Left ventricle myocardium inferior (tissue), 1 donor: ENCODE measurements around the gene RRAS. TPM values are rescaled to one million over a fixed set of nuclear protein-coding genes. Genes with fewer than 3 reads are reported as not detected.

Experiments used
- DNase-seq: peaks from one replicate; pipeline ENCODE4 v3.0.0-alpha.2; 2020
- H3K27ac ChIP-seq: fragments of 200-600 bp; replicated peaks from 2 replicates; pipeline ENCODE4 v1.8.0; 2021
- H3K27me3 ChIP-seq: fragments of 200-600 bp; 2 replicates; pipeline ENCODE4 v1.8.0; 2021; ENCODE audit warnings: low read depth
- H3K36me3 ChIP-seq: fragments of 200-600 bp; 2 replicates; pipeline ENCODE4 v1.8.0; 2021
- H3K4me1 ChIP-seq: fragments of 200-600 bp; 2 replicates; pipeline ENCODE4 v1.8.0; 2021
- H3K4me3 ChIP-seq: fragments of 200-600 bp; 2 replicates; pipeline ENCODE4 v1.8.0; 2021; ENCODE audit warnings: mild to moderate bottlenecking, moderate library complexity
- H3K9me3 ChIP-seq: fragments of 200-600 bp; replicated peaks from 2 replicates; pipeline ENCODE4 v1.8.0; 2021
- intact Hi-C: fragments of 100-400 bp; cut with micrococcal nuclease; formaldehyde crosslinking; loops from one replicate; pipeline ENCODE4 v1.11.0; 2022
- total RNA-seq: library from RNA; stranded (reverse); fragmentation: NEBNext Ultra II Directional; extraction: Animal tissue kit (Norgen Biotek cat#: 25700); gene quantifications from one replicate; pipeline ENCODE4 v1.2.1, GENCODE V29; 2021
- TF ChIP-seq, protein P1 (sequence below): fragments of 200-600 bp; IDR thresholded peaks from 2 replicates; pipeline ENCODE4 v1.8.0; 2021; ENCODE audit warnings: antibody characterized with exemption, mild to moderate bottlenecking, borderline replicate concordance
- donor health status: DM: no; HTN: yes; CAD: no; lungs with severe emphysema.

Gene RRAS
- total RNA-seq, 1 donor from 2014 or later: 116 TPM

DNA sequence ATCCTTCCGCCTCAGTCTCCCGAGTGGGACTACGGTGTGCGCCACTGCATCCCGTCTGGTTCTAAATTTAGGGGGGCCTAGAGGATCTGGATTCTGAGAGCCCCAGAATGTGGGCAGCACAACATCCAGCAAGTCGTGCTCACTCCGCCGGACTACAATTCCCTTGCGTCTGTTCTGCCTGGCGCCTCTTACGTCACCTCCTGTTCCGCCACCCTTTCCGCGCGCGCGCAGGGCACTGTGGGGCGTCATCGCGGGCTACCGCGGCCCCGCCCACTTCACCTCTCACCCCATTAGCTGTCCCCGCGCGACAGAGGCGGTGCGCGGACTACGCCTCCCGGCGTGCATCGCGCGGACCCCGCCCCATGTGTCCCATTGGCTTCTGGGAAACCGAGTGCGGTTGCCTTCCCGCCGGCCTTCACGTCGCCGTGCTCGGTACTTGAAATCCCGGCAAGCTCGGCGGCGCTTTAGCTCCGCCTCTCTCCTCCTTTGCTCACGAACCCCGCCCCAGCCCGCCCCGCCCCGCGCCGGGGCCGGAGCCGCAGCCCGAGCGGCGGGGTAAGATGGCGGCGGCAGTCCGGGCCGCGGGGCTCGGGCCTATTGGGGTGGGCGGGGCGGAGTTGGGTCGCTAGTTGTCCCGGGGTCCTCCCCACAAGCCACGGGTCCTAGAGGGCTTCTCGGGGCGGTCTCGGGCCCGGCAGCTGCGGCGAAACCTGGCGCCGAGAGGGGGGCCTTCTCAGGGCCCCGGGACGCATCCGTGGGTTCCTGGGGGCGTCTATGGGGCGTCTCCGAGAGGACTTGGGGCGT is 1.9 kb upstream of the RRAS start, which contains the start of gene SCAF1:
Gene SCAF1 (plus strand): TSS at position 522 of the 804 bp plus-strand sequence. CDS start 2,818 bp downstream, outside the sequence.
- no peaks in the 10 kb centered on the region for H3K27me3 ChIP-seq
- TF ChIP-seq, protein P1, sequence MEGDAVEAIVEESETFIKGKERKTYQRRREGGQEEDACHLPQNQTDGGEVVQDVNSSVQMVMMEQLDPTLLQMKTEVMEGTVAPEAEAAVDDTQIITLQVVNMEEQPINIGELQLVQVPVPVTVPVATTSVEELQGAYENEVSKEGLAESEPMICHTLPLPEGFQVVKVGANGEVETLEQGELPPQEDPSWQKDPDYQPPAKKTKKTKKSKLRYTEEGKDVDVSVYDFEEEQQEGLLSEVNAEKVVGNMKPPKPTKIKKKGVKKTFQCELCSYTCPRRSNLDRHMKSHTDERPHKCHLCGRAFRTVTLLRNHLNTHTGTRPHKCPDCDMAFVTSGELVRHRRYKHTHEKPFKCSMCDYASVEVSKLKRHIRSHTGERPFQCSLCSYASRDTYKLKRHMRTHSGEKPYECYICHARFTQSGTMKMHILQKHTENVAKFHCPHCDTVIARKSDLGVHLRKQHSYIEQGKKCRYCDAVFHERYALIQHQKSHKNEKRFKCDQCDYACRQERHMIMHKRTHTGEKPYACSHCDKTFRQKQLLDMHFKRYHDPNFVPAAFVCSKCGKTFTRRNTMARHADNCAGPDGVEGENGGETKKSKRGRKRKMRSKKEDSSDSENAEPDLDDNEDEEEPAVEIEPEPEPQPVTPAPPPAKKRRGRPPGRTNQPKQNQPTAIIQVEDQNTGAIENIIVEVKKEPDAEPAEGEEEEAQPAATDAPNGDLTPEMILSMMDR: no peak
- H3K4me1 ChIP-seq: peaks cover 78% of the 10 kb centered on the region
- peak; percentile 99 for DNase-seq
- intact Hi-C loops: no loop called here
- H3K9me3 ChIP-seq: no peaks in the 10 kb centered on the region
- H3K4me3 ChIP-seq: peak within 1 kb of the TSS; percentile 98
- peak within 1 kb of the TSS; percentile 100 for H3K27ac ChIP-seq
- peaks cover 19% of the 10 kb centered on the region for H3K36me3 ChIP-seq

DNA sequence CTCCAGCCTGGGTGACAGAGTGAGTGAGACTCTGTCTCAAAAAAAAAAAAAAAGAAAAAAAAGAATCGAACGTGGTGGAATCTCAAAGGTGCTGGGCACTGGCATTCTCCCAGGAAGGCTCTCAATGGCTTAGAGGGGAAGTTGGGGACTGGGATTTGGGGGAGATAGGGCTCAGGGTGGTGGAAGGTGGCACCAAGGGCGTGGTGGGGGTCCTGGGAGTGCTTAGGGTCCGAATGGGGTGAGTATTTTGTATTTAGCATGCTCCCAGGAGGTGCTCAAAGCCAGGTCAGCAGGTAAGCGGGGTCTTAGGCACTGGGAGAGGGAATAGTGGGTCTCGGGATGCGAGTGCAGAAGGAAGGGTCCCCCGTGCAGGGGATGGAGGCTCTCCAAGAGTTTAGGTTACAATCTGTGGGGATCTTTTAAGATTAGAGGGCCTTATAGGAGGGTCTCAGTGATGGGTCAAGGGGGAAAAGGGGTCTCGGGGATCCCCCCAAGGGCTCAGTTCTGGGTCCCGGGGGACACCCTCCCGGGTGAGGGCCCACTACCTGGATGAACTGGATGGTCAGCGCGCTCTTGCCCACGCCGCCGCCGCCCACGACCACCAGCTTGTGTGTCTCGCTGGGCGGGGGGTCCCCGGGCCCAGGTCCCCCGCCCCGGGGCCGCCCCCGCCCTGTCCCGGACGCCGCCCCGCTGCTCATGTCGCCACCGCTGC is 386 bp downstream of the RRAS start:
- peak overlapping the region; percentile 100 for H3K27ac ChIP-seq
- H3K9me3 ChIP-seq: no peaks in the 10 kb centered on the region
- no peaks in the 10 kb centered on the region for H3K27me3 ChIP-seq
- intact Hi-C loops: no loop called here
- peaks cover 86% of the 10 kb centered on the region for H3K4me1 ChIP-seq
- peaks cover 20% of the 10 kb centered on the region for H3K36me3 ChIP-seq
- peak overlapping the region; percentile 98 for H3K4me3 ChIP-seq
- TF ChIP-seq, protein P1: no peak
- DNase-seq: no peak

DNA sequence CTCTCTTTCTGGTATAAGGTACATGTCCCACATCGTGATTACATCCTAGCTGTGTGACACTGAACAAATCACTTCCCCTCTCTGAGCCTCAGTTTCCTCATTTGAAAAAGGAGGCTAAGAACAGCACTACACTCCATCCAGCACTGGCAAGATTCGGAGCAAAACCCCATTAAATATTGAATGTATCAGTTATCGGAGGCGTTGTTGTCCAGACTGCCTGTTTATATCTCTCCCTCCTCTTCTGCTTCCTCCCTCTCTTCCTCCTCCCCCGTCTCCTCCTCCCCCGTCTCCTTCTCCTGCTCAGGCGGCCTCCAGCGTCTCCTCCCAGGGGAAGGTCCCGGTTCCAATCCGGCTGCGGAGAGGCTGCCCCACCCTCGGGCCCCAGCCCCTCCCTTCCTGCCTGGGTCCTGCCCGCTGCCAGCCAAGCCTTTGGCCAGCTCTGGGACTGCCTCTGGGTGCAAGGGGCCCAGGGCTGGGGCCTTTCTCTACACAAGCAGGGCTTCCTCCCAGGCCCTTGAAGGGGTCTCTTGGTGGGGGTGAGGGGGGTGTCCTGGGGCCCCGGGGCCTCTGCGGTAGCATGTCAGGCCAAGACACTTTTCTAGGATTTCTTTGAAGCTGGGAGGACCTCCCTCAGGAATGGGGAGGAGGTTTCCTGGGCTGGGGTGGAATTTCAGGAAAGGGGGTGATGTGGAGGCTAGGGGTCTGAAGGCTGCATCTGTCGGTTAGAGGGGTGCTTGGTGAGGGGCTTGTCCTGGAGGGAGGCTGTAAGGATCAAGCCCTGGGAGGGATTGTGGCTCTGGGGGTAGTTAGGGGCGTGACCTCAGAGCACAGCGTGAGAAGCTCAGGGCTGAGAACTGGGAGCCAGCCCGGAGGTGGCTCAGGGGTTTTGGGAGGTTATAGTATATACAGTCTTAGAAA is 1.9 kb downstream of the RRAS start:
- peak; percentile 92 for DNase-seq
- peak overlapping the region; percentile 98 for H3K4me3 ChIP-seq
- H3K27me3 ChIP-seq: no peaks in the 10 kb centered on the region
- intact Hi-C loops: no loop called here
- peaks cover 23% of the 10 kb centered on the region for H3K36me3 ChIP-seq
- H3K27ac ChIP-seq: peak overlapping the region; percentile 100
- TF ChIP-seq, protein P1: no peak
- H3K9me3 ChIP-seq: no peaks in the 10 kb centered on the region
- peaks cover 76% of the 10 kb centered on the region for H3K4me1 ChIP-seq

DNA sequence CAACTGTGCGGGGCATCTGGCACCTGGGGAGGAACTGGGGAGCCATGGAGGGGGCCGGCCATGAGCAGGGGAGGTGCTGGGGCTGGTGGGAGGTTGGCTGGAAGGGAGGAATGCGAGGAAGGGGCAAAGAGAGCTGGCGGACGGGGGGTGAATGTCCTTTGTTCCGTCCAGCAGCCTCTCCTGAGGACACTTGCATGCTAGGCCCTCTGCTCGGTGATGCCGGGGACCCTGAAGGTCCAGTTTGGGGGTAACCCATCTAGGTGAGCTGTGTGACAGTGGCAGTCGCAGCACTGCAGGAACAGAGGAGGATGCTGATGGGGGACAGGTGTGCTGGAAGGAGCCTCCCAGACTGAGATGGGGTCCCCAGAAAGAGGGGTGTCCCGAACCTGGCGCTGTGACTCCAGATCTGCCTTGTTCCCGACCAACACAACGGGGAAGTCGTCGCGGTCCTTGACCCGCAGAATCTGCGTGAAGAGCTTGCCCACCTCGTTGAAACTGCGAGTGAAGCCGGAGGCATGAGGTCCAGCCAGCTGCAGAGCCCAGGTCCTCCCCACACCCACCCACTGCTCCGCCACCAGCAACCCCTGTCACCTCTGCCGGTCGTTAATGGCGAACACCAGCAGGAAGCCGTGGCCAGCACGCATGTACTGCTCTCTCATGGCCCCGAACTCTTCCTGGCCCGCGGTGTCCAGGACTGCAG is 3.6 kb downstream of the RRAS start:
- Histone ChIP-seq H3K36me3 (peaks cover 23% of the 10 kb centered on the region), H3K4me3 (no peak overlapping the region), H3K27me3 (no peaks in the 10 kb centered on the region), H3K27ac (peak overlapping the region; percentile 100), H3K9me3 (no peaks in the 10 kb centered on the region), H3K4me1 (peaks cover 73% of the 10 kb centered on the region)
- intact Hi-C loops: no loop called here
- DNase-seq: no peak
- TF ChIP-seq, protein P1: no peak
